Measurements from ENCODE around the gene KAT2B. TPM values are rescaled to one million over a fixed set of nuclear protein-coding genes. Genes with fewer than 3 reads are reported as not detected.

The KAT2B gene
- polyA plus RNA-seq, 1 experiment = 5.5 TPM

- H3K4me3 ChIP-seq (ENCODE audit: low read depth, low read length) = no peak overlapping the region
- H3K9me3 ChIP-seq (ENCODE audit: control insufficient read depth, insufficient read depth, low read length) = no peaks in the 10 kb centered on the region
- ChIA-PET CTCF (no interaction called here), POLR2A (no interaction called here)
- no peaks in the 10 kb centered on the region for H3K27me3 ChIP-seq (ENCODE audit: control insufficient read depth, insufficient read depth, low read length)
- TF ChIP-seq CTCF (IDR thresholded peaks at IDR 0.05; ENCODE audit: low read depth, low read length) = no peak
- no peak overlapping the region for H3K27ac ChIP-seq (ENCODE audit: low read depth, low read length)
- DNase-seq (ENCODE audit: low read depth, low spot score) = no peak
Observed at GRCh38 chr3:20054549-20054987, 14.3 kb downstream of the KAT2B start.

GRCh38 chr3:20055020-20055775, 15.0 kb downstream of the KAT2B start:
- H3K9me3 ChIP-seq (ENCODE audit: control insufficient read depth, insufficient read depth, low read length) = no peaks in the 10 kb centered on the region
- TF ChIP-seq CTCF (IDR thresholded peaks at IDR 0.05; ENCODE audit: low read depth, low read length) = no peak
- no peak overlapping the region for H3K27ac ChIP-seq (ENCODE audit: low read depth, low read length)
- ChIA-PET CTCF (no interaction called here), POLR2A (no interaction called here)
- no peak overlapping the region for H3K4me3 ChIP-seq (ENCODE audit: low read depth, low read length)
- no peak for DNase-seq (ENCODE audit: low read depth, low spot score)
- H3K27me3 ChIP-seq (ENCODE audit: control insufficient read depth, insufficient read depth, low read length) = no peaks in the 10 kb centered on the region

- H3K4me3 ChIP-seq (ENCODE audit: low read depth, low read length) = no peak overlapping the region
- TF ChIP-seq CTCF (IDR thresholded peaks at IDR 0.05; ENCODE audit: low read depth, low read length) = no peak
- H3K9me3 ChIP-seq (ENCODE audit: control insufficient read depth, insufficient read depth, low read length) = no peaks in the 10 kb centered on the region
- no peak overlapping the region for H3K27ac ChIP-seq (ENCODE audit: low read depth, low read length)
- POLR2A ChIA-PET = no interaction called here
- CTCF ChIA-PET = no interaction called here
- no peak for DNase-seq (ENCODE audit: low read depth, low spot score)
- H3K27me3 ChIP-seq (ENCODE audit: control insufficient read depth, insufficient read depth, low read length) = no peaks in the 10 kb centered on the region
Observed at GRCh38 chr3:20055842-20056241, 15.6 kb downstream of the KAT2B start.

- ChIA-PET POLR2A (no interaction called here), CTCF (no interaction called here)
- H3K4me3 ChIP-seq (ENCODE audit: low read depth, low read length) = no peak overlapping the region
- no peak for TF ChIP-seq CTCF (IDR thresholded peaks at IDR 0.05; ENCODE audit: low read depth, low read length)
- no peak overlapping the region for H3K27ac ChIP-seq (ENCODE audit: low read depth, low read length)
- no peaks in the 10 kb centered on the region for H3K27me3 ChIP-seq (ENCODE audit: control insufficient read depth, insufficient read depth, low read length)
- DNase-seq (ENCODE audit: low read depth, low spot score) = no peak
- H3K9me3 ChIP-seq (ENCODE audit: control insufficient read depth, insufficient read depth, low read length) = no peaks in the 10 kb centered on the region
Observed at GRCh38 chr3:20056725-20057611, 16.7 kb downstream of the KAT2B start.
